Fibroblast of skin of right quadriceps (primary cell): ENCODE results near the gene GPR61.
A peak's percentile ranks its signal among the peaks of the same experiment; 100 is the strongest.

Experiments
- DNase-seq: peaks from one replicate; pipeline ENCODE4 v3.0.0-alpha.2; 2013

The GPR61 gene, protein sequence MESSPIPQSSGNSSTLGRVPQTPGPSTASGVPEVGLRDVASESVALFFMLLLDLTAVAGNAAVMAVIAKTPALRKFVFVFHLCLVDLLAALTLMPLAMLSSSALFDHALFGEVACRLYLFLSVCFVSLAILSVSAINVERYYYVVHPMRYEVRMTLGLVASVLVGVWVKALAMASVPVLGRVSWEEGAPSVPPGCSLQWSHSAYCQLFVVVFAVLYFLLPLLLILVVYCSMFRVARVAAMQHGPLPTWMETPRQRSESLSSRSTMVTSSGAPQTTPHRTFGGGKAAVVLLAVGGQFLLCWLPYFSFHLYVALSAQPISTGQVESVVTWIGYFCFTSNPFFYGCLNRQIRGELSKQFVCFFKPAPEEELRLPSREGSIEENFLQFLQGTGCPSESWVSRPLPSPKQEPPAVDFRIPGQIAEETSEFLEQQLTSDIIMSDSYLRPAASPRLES

GRCh38 chr1:109539676-109540075 lies at the start of gene GPR61:
Gene GPR61 (plus strand): TSS chr1:109539872. CDS start chr1:109543023, 3,151 bp downstream.
- DNase-seq, result no peak

DNA sequence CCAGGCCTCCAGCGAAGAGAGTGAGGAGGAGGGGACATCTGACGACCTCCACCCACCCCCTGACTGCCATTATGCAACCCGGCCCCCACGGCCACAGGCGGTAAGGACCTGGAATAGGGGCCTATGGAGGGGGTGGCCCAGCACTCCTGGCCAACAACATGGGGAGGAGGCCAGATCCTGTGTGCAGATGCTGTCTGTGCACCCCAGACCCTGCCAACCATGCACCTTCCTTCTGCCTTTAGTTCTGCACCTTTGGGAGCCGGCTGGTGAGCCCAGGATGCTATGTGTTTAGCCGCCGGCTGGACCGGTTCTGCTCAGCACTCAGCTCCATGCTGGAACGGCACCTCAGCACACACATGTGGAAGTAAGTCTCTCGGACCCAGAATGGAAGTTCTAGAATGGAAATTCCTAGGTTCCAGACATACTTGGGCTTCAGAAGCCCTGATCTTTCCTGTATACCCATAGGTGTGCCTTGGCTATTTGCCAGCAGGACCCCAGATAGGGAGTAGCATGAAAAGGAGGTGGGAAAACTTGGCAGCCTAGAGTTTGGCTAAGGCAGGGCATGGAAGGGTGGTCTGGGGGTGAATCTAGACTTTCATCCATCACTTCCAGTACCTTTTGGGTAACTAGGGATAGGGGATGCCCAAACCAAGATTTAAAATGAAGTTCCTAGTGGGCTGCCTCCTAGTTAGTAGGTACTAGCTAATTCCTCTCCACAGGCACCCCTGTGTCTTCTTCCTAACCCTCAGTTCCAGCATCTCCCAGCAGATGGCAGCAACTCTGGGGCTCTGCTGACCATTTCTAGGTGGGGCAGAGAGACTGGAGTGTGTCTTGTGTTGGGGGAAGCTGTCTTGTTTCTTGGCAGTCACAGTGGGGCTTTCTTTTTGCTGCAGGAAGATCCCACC lies 49.4 kb upstream of the GPR61 start:
- DNase-seq, result peak; percentile 54

- DNase-seq, result no peak
These were observed 48.8 kb upstream of the GPR61 start for GRCh38 chr1:109490934-109491302.

- no peak for DNase-seq
These were observed 48.3 kb upstream of the GPR61 start for GRCh38 chr1:109491372-109491771.

DNA sequence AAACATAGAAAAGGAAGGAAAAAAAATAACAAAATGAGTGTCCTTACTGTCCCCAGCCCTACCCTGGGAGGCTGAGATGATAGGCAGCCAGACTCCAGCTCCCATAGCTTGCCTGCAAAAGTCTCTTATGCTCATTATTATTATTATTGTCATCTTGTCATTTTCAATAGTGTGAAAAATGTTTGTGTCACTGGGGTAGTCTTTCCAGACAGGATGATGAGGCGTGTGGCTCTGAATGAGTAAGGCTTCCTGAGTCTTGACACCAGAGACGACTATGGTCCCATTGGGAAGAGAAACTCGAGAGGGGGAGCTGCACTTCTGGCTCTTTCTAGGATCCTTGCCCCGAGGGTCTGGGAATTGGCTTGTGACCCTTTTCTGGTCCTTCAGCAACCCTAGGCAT lies 46.9 kb upstream of the GPR61 start:
- no peak for DNase-seq

DNA sequence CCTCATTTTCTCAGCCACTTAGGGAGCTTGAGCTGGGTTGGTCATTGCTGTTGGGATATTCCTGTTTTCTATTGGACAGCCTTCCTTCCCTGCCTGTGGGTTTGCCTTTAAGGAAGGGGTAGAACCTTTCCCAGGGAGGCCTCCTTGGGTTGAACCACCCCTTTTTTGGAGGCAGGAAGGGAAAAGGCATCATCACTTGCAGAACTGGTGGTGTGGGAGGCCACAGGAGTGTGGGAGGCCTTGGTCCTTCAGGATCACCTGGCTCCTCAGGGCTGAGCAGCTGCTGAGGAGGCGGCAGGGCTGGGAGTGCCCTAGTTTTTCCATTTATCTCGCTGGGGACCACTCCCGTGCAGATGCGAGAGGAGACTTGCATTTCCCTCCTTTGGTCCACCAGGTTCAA lies 46.4 kb upstream of the GPR61 start:
- no peak for DNase-seq

DNA sequence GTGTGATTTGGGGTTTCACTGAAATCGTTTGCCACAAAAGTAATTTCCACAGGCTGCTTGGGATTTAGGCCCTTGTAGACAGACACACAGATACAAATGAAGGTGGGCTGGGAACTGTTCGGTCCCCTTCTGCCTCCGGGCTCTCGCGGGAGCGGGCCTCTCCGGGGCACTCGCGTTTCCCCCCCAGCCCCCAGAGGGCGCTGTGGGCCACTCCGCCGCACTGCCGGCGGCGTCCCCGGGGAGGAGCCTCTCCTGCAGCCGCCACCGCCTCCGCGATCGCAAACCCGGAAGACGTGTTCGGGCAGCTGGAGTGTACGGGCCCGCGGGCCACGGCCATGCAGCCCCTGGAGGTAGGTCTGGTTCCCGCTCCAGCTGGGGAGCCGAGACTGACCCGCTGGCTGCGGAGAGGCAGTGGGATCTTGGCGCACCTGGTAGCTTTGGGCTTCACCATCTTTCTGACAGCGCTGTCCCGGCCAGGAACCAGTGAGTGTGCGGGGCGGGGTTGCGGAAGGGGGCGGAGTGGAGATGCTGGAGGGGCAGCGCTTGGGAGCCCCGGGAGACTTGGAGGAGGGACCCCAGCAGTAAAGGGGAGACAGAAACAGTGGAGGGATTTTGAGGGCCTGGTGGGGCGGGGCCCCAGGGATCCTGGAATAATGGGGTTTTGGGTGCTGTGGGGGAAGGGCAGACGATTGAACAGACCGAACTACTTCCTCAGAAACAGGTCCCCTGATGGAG lies 45.7 kb upstream of the GPR61 start, which contains the start of gene CYB561D1:
CYB561D1 (plus strand) TSS at position 290 of the 735 bp plus-strand sequence; CDS start at position 336, 46 bp downstream.
- peak; percentile 82 for DNase-seq

DNA sequence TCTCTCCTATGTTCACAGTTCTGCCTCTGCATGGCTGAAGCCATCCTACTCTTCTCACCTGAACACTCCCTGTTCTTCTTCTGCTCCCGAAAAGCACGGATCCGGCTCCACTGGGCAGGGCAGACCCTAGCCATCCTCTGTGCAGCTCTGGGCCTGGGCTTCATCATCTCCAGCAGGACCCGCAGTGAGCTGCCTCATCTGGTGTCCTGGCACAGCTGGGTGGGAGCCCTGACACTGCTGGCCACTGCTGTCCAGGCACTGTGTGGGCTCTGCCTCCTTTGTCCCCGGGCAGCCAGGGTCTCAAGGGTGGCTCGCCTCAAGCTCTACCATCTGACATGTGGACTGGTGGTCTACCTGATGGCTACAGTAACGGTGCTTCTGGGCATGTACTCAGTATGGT lies 43.9 kb upstream of the GPR61 start:
- no peak for DNase-seq

DNA sequence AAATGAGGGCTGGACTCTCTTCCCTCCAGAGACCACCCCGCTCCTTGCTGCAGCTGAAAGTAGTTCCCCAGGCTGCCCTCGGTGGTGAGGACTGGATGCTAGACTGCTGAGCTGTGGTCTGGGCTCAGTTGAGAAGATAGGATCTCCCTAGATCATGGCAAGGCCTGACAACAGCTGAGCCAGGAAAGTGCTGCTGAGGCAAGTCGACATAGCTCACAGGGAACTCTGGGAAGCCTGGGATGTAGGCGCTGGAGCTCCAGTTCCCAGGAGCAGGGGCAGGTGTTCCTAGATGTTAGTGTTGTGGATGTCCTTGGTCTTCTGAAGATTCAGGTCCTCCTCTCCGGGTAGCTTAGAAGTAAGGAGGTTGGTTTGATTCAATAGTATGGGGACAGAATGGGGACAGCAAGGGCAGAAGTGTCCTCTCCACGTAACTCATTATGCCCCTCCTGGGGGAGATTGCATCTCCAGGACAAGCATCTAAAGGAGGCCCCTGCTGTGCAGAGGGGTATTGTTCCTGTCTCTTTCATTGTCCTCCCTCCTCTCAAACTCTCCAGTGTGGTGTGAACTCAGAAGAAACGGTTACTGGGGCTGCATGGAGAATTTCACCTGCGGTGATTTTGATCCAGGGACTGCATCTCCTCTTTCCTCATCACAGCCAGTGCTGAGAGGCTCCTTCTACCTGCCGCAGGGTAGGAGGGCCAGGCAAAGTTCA lies 42.1 kb upstream of the GPR61 start:
- DNase-seq, result no peak

- DNase-seq, result no peak
These were observed 41.4 kb upstream of the GPR61 start for GRCh38 chr1:109498161-109498801.

GRCh38 chr1:109499081-109499480 lies 40.6 kb upstream of the GPR61 start:
- DNase-seq, result no peak

DNA sequence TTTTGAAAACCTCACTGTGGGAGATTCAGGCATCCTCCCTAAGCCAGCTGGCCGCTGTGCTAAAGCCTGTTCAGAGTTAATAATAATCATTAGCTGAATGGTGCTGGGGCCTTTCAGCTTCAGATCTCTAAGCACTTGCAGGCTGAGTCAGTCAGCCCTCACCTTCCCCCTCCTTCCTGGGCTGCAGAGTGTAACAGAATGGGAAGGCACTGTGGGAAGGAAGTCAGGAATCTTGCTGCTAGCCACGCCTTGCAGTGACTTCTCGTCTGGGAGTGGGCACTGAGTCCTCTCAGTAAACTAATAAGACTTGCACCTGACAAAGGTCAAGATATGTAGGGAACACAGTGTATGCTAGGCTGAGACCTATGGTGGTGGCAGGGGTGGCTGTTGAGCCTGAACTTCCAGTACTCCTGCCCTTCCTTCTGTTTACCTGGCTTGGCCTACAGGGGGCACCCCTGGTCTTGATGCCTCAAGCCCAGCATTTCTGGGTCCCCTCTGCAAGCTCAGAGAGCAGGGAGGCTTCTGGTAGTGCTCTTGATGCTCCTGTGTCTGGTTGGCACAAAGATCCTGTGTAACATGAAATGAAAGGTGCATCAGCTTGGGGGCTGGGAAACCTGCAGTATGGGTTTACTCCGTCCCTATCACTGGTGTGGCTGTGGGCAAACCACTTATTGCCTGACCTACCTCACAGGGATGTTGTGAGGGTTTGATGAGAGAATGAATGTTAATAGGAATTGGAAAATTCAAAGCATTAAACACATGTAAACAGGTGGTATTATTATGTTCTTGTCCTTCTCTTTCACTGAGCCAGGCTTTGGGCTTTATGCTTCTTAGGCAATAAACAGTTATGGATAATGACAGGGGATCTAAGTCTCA lies 39.8 kb upstream of the GPR61 start:
- peak; percentile 47 for DNase-seq

DNA sequence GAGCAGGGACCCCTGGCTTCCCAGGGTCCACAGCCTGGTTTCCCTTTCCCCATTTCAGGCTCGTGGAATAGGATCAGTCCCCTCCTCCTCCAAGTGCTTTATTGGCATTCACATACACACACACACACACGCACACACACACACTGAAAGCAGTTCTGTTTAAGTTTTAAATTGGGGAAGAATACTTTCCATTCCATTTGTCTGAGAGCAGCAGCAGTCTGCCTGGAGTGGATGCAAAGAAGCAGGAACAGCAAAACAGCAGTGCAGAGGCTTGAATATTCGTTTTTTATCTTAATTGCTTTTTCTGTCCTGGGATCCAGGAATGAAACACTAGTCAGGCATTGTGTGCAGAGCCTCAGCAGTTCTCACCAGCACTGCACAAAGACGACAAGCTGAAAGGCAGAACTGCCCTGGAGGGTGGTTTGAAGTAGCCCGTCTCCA lies 38.7 kb upstream of the GPR61 start:
- DNase-seq, result peak; percentile 73

- no peak for DNase-seq
These were observed 37.9 kb upstream of the GPR61 start for GRCh38 chr1:109501644-109502363.

DNA sequence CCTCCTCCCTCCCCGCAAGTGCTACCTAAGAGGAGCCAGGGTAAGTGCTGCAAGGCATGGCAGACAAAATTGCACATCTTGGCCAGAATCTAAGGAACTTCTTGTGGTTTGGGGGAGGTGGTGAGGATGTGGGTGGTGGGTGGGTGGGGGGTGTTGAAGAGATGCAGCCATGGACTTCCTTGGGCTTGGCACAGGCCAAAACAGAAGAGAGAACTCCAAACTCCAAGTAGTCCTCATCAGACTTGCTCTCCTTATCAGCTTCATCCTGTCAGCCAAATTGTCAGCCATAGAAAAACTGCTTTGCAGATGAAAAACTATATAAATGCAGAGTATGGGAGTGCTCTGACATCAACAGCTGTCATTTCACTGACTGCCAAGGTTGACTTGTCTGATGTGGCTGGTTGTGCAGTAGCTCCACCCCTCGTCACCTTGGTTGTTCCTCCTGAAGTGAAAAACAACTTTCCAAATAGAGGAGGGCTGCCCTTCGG lies 37.3 kb upstream of the GPR61 start:
- no peak for DNase-seq

DNA sequence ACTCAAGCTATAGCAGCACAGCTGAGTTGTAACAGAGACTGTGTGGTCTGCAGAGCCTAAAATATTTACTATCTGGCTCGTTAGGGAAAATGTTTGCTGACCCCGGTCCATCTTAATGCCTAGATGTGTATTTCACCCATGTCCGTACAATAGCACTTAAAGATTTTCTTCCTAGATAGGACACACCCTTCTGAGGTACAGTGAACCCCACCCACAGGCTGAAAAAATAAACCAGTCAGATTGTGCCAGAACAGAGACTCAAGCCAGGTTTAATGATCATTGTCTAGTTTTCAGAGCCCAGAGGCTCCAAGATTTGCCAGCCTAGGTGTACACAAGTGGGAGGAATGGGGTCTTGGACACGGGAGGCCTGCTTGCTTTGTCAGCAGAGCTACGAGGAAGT lies 35.7 kb upstream of the GPR61 start:
- no peak for DNase-seq

GRCh38 chr1:109504974-109505373 lies 34.7 kb upstream of the GPR61 start:
- DNase-seq, result no peak

GRCh38 chr1:109508001-109508872 lies 31.4 kb upstream of the GPR61 start:
- no peak for DNase-seq

- DNase-seq, result no peak
These were observed 30.8 kb upstream of the GPR61 start for GRCh38 chr1:109508873-109509175.
